ENCODE measurements around the gene METTL5.
"Not testable (repeated sequence)": the region's sequence is repeated elsewhere in the genome, so short reads cannot be mapped to it uniquely, and the experiment has no call there.

Gene METTL5

GRCh38 chr2:169828141-169828811 is 3.6 kb upstream of the METTL5 start:
- DNase-seq, result peak; percentile 50

- peak; percentile 96 for DNase-seq
These were observed 2.8 kb upstream of the METTL5 start, which contains the start of gene UBR3 for GRCh38 chr2:169827272-169828140. Gene UBR3 (plus strand): TSS chr2:169827454. CDS start chr2:169827508, 54 bp downstream.

- no peak for DNase-seq
These were observed 721 bp downstream of the METTL5 start for GRCh38 chr2:169823996-169824372.

GRCh38 chr2:169822785-169823392 is 1.8 kb downstream of the METTL5 start:
- no peak for DNase-seq

- DNase-seq, result no peak
These were observed 2.7 kb downstream of the METTL5 start for GRCh38 chr2:169822036-169822435.

- DNase-seq, result not testable (repeated sequence)
These were observed 4.6 kb downstream of the METTL5 start for GRCh38 chr2:169820101-169820500.

- no peak for DNase-seq
These were observed 5.6 kb downstream of the METTL5 start for GRCh38 chr2:169819106-169819505.

- no peak for DNase-seq
These were observed 6.5 kb downstream of the METTL5 start for GRCh38 chr2:169818241-169818640.

GRCh38 chr2:169817369-169817768 is 7.3 kb downstream of the METTL5 start:
- not testable (repeated sequence) for DNase-seq

- not testable (repeated sequence) for DNase-seq
These were observed 7.7 kb downstream of the METTL5 start for GRCh38 chr2:169816961-169817360.

GRCh38 chr2:169815849-169816248 is 8.9 kb downstream of the METTL5 start:
- no peak for DNase-seq

- no peak for DNase-seq
These were observed 16.5 kb downstream of the METTL5 start for GRCh38 chr2:169808221-169808620.

GRCh38 chr2:169806586-169806985 is 18.1 kb downstream of the METTL5 start:
- DNase-seq, result no peak

GRCh38 chr2:169803480-169803879 is 21.2 kb downstream of the METTL5 start:
- no peak for DNase-seq

GRCh38 chr2:169798718-169799592 is 25.8 kb downstream of the METTL5 start, which contains the start of gene SSB:
Gene SSB (plus strand): TSS chr2:169798871. CDS start chr2:169800961, 2,090 bp downstream.
- DNase-seq, result peak; percentile 96

- DNase-seq, result no peak
These were observed 26.3 kb downstream of the METTL5 start for GRCh38 chr2:169798397-169798717.

GRCh38 chr2:169797601-169798000 is 27.1 kb downstream of the METTL5 start:
- no peak for DNase-seq

- DNase-seq, result no peak
These were observed 28.3 kb downstream of the METTL5 start for GRCh38 chr2:169796441-169796840.

GRCh38 chr2:169795181-169795580 is 29.5 kb downstream of the METTL5 start:
- no peak for DNase-seq

- DNase-seq, result no peak
These were observed 34.1 kb downstream of the METTL5 start for GRCh38 chr2:169790581-169790980.

GRCh38 chr2:169782513-169782912 is 42.2 kb downstream of the METTL5 start:
- no peak for DNase-seq

- no peak for DNase-seq
These were observed 43.3 kb downstream of the METTL5 start for GRCh38 chr2:169781249-169782013.

Measured in left hindlimb (tissue), 1 donor.